Measurements from ENCODE around the gene AGO1.

Gene AGO1

DNA sequence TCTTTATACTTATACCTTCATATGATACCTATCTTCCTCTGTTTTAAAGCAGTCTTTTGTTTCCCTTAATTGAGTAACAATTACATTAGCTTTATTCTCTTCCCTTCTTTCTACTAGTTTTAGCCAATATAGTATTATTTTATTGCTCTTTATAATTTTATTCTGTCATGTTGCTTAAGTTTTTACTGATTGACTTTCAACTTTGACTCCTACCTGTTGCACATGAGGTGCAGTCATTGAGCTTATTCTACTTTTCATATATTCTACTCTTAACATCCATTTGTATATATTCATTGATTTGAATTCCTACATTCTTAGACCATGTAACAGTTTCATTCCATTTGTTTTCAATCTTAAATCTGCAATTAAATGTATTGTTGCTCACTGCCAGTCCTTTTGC is 97.1 kb downstream of the AGO1 start:
- no peaks in the 10 kb centered on the region for H3K9me3 ChIP-seq (ENCODE audit: severe bottlenecking)
- H3K27me3 ChIP-seq (ENCODE audit: insufficient read depth, poor library complexity, severe bottlenecking) = no peaks in the 10 kb centered on the region
- no peak for ATAC-seq (ENCODE audit: low read depth)
- no peak overlapping the region for H3K27ac ChIP-seq (ENCODE audit: poor library complexity, severe bottlenecking)
- H3K36me3 ChIP-seq (ENCODE audit: low read depth) = peaks cover 51% of the 10 kb centered on the region
- no peaks in the 10 kb centered on the region for H3K4me1 ChIP-seq (ENCODE audit: insufficient read depth, poor library complexity, severe bottlenecking)
- no peak for DNase-seq (ENCODE audit: low spot score)
- H3K4me3 ChIP-seq (ENCODE audit: severe bottlenecking) = no peak overlapping the region
- TF ChIP-seq, protein P1, sequence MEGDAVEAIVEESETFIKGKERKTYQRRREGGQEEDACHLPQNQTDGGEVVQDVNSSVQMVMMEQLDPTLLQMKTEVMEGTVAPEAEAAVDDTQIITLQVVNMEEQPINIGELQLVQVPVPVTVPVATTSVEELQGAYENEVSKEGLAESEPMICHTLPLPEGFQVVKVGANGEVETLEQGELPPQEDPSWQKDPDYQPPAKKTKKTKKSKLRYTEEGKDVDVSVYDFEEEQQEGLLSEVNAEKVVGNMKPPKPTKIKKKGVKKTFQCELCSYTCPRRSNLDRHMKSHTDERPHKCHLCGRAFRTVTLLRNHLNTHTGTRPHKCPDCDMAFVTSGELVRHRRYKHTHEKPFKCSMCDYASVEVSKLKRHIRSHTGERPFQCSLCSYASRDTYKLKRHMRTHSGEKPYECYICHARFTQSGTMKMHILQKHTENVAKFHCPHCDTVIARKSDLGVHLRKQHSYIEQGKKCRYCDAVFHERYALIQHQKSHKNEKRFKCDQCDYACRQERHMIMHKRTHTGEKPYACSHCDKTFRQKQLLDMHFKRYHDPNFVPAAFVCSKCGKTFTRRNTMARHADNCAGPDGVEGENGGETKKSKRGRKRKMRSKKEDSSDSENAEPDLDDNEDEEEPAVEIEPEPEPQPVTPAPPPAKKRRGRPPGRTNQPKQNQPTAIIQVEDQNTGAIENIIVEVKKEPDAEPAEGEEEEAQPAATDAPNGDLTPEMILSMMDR (IDR thresholded peaks at IDR 0.05; ENCODE audit: poor library complexity, severe bottlenecking) = no peak
